ENCODE results near the gene PTPRK.

GRCh38 chr6:128290221-128290620 is 230.2 kb downstream of the PTPRK start:
- no peak for TF ChIP-seq EZH2 (IDR thresholded peaks at IDR 0.05; ENCODE audit: low read length, missing control alignments)
- TF ChIP-seq, protein P1, sequence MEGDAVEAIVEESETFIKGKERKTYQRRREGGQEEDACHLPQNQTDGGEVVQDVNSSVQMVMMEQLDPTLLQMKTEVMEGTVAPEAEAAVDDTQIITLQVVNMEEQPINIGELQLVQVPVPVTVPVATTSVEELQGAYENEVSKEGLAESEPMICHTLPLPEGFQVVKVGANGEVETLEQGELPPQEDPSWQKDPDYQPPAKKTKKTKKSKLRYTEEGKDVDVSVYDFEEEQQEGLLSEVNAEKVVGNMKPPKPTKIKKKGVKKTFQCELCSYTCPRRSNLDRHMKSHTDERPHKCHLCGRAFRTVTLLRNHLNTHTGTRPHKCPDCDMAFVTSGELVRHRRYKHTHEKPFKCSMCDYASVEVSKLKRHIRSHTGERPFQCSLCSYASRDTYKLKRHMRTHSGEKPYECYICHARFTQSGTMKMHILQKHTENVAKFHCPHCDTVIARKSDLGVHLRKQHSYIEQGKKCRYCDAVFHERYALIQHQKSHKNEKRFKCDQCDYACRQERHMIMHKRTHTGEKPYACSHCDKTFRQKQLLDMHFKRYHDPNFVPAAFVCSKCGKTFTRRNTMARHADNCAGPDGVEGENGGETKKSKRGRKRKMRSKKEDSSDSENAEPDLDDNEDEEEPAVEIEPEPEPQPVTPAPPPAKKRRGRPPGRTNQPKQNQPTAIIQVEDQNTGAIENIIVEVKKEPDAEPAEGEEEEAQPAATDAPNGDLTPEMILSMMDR (conservative IDR thresholded peaks at IDR 0.05 in 1 of 2, IDR thresholded peaks at IDR 0.05 in 1 of 2; ENCODE audit: low read depth in 1 of 2, low read length in 2 of 2), result no peak

Data from fibroblast of lung (primary cell).